GM18511 (cell line): Measurements from ENCODE around the gene GLS.
"Not testable (repeated sequence)": the region's sequence is repeated elsewhere in the genome, so short reads cannot be mapped to it uniquely, and the experiment has no call there.

Source experiments
- ATAC-seq: cut with Tn5 transposase; IDR thresholded peaks from one replicate; pipeline ENCODE4 v1.9.1; 2021; ENCODE audit warnings: mild to moderate bottlenecking, moderate library complexity; ENCODE audit not compliant: unreplicated experiment

The GLS gene

DNA sequence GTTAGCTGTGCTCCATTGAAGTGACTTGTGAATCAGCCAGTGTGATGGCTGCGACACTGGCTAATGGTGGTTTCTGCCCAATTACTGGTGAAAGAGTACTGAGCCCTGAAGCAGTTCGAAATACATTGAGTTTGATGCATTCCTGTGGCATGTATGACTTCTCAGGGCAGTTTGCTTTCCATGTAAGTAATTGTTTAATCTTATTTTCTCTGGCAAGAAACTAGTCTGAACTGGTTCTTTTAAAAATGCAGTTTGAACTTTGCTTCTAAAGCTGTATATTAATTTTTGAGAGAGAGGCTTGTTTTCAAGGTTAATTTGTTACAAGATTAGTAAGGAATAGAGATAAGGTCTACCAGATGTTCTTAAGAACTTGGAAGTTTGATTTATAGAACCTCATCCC is 46.7 kb downstream of the GLS start:
- ATAC-seq: no peak

DNA sequence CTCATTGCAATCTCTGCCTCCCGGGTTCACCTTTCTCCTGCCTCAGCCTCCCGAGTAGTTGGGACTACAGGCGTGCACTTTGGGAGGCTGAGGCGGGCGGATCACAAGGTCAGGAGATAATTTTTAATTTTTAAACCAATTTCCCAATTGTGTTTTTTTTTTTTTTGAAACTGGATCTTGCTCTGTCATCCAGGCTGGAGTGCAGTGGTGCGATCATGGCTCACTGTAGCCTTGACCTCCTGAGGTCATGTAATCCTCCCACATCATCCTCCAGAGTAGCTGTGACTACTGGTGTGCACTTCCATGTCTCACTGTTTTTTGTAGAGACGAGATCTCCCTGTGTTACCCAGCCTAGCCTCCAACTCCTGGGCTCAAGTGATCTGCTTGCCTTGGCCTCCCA is 49.3 kb downstream of the GLS start:
- no peak for ATAC-seq

GRCh38 chr2:190930411-190930810 is 49.8 kb downstream of the GLS start:
- no peak for ATAC-seq

GRCh38 chr2:190932514-190932913 is 51.9 kb downstream of the GLS start:
- ATAC-seq: no peak

GRCh38 chr2:190933361-190933760 is 52.7 kb downstream of the GLS start:
- no peak for ATAC-seq

DNA sequence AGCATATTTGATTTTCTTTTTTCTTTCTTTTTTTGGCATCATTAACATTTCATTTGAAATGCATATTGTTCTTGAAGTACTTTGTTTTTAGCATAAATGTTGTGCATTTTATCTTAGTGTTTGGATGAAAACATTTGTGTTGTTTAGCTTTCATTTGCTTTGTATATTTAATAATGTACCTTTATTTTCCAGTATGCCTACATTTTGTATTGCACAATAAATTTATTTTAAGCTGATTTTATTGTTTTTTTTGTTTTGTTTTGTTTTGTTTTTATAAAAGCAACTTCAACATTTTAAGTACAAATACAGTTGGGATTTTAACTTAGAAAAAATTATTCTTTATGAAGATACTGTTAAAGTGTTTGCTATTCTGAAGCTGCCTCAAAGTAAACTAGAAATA is 54.4 kb downstream of the GLS start:
- no peak for ATAC-seq

- no peak for ATAC-seq
Measured at GRCh38 chr2:190938771-190939335, 58.2 kb downstream of the GLS start.

- no peak for ATAC-seq
Measured at GRCh38 chr2:190940454-190940853, 59.8 kb downstream of the GLS start.

GRCh38 chr2:190941571-190941970 is 61.0 kb downstream of the GLS start:
- ATAC-seq: no peak

DNA sequence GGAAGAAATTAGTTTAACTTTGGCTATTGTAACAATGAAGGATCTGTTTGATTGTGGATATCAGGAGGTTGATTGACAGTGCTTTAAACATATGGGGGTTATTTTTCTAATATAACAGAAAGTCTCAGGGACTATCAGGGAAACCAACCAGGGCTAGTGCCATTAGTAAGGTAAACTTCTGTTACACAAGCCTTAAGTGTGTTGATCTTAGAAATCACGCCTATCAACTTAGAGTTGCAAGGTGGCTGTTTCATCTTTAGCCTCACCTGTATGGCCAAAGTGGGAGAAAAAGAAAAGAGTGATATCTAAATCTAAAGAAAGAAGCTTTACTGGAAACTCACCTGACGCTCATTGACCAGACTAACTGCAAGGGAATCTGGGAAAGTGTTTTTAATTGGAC is 62.1 kb downstream of the GLS start:
- no peak for ATAC-seq

- no peak for ATAC-seq
Measured at GRCh38 chr2:190943706-190944105, 63.1 kb downstream of the GLS start.

GRCh38 chr2:190947141-190947540 is 66.5 kb downstream of the GLS start:
- no peak for ATAC-seq

DNA sequence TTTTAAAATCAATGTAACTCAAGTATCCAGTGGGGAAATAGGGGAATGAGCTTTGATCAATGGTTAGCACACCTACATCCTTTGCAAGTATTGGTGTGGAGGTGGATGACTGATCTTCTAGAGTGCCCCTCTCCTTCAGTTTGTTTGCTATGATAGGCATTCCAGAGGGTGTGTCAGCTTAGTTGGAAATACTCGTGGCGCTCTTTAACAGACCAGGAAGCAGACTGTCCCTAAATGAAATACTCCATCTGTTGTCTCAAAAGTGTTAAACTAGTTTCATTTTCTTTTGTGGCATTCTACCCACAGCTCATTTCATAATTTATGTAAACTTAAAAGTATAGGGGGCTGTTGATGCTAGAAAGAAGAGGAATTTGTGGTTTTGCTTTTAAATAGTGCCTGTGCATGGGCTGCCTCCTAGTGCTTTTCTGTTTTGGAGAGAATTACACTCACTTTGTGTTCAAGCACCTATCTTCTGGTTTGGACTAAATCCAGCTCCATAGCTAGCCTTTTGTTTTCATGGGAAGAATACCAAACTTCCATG is 67.2 kb downstream of the GLS start:
- peak; percentile 86 for ATAC-seq

DNA sequence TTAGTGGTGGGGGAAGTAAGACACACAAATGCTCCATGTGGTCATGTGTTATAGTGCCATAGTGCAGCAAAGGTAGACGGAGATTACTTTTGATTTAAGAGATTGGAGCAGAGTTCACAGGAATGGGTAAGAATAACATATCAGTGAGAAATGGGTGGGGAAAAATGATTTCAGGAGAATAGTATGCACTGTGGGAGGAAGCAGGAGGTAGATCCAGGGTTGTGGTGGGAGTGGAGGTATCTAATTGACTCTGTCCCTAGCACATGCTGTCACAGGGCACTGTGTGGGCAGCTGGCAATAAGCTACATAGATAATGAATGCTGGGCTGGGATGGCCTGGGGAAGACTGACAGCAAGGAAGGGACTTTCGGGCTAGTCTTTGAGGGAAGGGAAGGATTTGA is 68.0 kb downstream of the GLS start:
- ATAC-seq: no peak

GRCh38 chr2:190950566-190950991 is 70.0 kb downstream of the GLS start:
- ATAC-seq: no peak

GRCh38 chr2:190953257-190953656 is 72.6 kb downstream of the GLS start:
- no peak for ATAC-seq

GRCh38 chr2:190959911-190960788 is 79.5 kb downstream of the GLS start:
- no peak for ATAC-seq

GRCh38 chr2:190961117-190961516 is 80.5 kb downstream of the GLS start:
- ATAC-seq: not testable (repeated sequence)

- ATAC-seq: peak; percentile 47
Measured at GRCh38 chr2:190961918-190962487, 81.4 kb downstream of the GLS start.

DNA sequence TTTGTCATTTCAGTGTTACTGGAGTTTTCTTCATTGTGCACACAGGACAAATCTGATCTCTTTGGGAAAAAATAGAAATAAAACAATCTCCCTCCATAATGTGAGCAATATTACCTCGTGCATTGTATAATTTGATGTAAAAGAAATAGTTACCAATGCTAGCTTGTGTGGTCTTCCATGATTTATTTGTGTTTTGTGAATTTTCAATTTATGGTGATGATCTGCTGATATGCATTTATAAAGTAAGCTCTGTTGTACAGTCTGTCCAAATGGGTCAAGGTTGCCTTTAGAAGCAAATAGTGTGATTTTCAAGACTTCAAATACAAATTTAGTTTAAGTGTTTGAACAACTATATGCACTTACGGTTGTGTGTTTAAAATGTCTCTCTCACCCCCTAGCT is 82.5 kb downstream of the GLS start:
- no peak for ATAC-seq

DNA sequence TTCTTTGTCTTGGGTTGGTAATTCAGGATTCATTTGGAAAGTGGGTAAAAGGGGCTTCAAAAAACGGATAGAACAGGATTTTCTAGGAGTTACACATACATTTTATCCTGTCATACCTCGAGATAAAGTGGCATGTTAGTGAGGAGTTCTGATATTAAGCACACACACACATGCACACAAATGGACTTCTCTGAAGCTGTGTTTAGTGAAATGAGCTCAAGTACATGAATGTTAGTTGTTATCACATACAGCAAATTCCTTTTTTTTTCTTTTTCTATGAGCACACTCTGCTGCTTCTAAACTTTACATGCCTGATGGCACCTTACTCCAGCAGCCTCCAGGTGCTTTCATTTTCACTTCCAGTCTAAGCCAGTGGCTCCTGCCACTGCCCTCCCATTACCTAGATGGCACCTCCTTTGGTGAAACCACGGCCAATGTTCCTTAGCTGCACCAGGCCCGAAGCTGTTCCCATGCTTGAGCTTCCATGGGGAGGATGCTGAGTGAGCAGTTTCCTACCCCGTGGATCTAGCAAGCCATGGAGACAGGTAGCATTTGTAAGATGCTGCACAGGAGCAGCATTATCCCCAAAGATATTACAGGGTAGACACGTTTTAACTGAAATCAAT is 83.7 kb downstream of the GLS start:
- no peak for ATAC-seq
